GM19397 (cell line): ENCODE measurements around the gene KLK7.

Experiments used
- ATAC-seq: cut with Tn5 transposase; IDR thresholded peaks from one replicate; pipeline ENCODE4 v1.9.1; 2021; ENCODE audit warnings: mild to moderate bottlenecking, moderate library complexity; ENCODE audit not compliant: unreplicated experiment

Gene KLK7

GRCh38 chr19:50983625-50984292 lies at the start of gene KLK7:
Gene KLK7, minus strand, starts transcription at chr19:50983917. Its CDS starts 1,518 bp downstream, at chr19:50982399.
- no peak for ATAC-seq

- no peak for ATAC-seq
These were observed 48.1 kb upstream of the KLK7 start for GRCh38 chr19:51031880-51032225.

- ATAC-seq = no peak
These were observed 47.6 kb upstream of the KLK7 start for GRCh38 chr19:51031220-51031879.

GRCh38 chr19:51030631-51031030 lies 46.9 kb upstream of the KLK7 start:
- ATAC-seq = no peak

- ATAC-seq = no peak
These were observed 46.0 kb upstream of the KLK7 start for GRCh38 chr19:51029718-51030117.

GRCh38 chr19:51027873-51028272 lies 44.2 kb upstream of the KLK7 start:
- ATAC-seq = no peak

- no peak for ATAC-seq
These were observed 43.5 kb upstream of the KLK7 start for GRCh38 chr19:51027126-51027806.

GRCh38 chr19:51026554-51026831 lies 42.8 kb upstream of the KLK7 start, which contains the start of gene KLK11:
Gene KLK11, minus strand, starts transcription at chr19:51026616. Its CDS starts 985 bp downstream, at chr19:51025631.
- ATAC-seq = no peak

GRCh38 chr19:51025809-51026553 lies 42.3 kb upstream of the KLK7 start:
- ATAC-seq = no peak

GRCh38 chr19:51025401-51025800 lies 41.7 kb upstream of the KLK7 start:
- no peak for ATAC-seq

GRCh38 chr19:51024924-51025323 lies 41.2 kb upstream of the KLK7 start:
- no peak for ATAC-seq

- ATAC-seq = no peak
These were observed 40.2 kb upstream of the KLK7 start for GRCh38 chr19:51023946-51024345.

GRCh38 chr19:51022526-51022925 lies 38.8 kb upstream of the KLK7 start:
- ATAC-seq = no peak

GRCh38 chr19:51020988-51021651 lies 37.4 kb upstream of the KLK7 start:
- ATAC-seq = no peak

- ATAC-seq = no peak
These were observed 35.8 kb upstream of the KLK7 start, which contains the start of gene KLK10 for GRCh38 chr19:51019544-51019925. Gene KLK10, minus strand, starts transcription at chr19:51019709. Its CDS starts 579 bp downstream, at chr19:51019130.

- no peak for ATAC-seq
These were observed 35.2 kb upstream of the KLK7 start for GRCh38 chr19:51018745-51019543.

- no peak for ATAC-seq
These were observed 33.3 kb upstream of the KLK7 start for GRCh38 chr19:51016798-51017683.

- ATAC-seq = no peak
These were observed 32.1 kb upstream of the KLK7 start for GRCh38 chr19:51015691-51016267.

- ATAC-seq = no peak
These were observed 30.5 kb upstream of the KLK7 start for GRCh38 chr19:51014242-51014641.
